ENCODE results near the gene KCTD17.

DNA sequence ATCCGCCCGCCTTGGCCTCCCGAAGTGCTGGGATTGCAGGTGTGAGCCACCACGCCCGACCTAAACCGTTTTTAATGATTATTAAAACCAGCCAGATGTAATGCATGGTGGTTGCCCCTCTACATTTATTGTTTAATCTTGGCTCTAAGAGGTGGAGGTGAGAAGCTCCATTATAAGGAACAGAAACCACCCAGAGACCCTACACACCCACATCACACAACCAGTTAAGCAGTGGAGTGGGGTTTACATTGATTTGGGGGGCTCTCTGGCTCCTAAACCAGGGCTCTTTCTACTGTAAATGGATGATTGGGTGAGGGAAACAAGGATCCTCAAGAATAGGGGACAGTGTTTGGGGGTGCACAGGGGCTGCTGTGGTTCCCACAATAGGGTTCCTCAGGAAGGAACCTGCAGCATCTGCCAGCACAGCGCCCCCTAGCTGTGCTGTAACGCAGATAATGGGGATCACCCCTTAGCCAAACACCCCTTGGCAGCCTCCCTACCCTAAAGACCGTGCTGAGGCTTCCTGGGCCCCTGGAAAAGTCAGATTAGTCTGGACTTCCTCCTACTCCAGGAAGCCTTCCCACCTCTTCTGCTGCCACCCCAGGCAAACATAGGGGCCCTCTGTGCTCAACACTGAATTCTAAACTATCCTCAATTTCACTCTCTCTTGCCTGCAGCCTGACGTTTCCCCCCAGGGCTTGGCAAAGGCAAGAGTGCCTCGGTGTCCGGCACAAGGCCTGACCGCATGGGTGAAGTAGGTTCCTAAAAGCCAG lies 29.6 kb upstream of the KCTD17 start:
- TF ChIP-seq ZNF384 (IDR thresholded peaks at IDR 0.05) = no peak
- no peak for TF ChIP-seq SP1 (IDR thresholded peaks at IDR 0.05)
- TF ChIP-seq NFRKB (IDR thresholded peaks at IDR 0.05) = no peak
- no peak for TF ChIP-seq LEF1 (IDR thresholded peaks at IDR 0.05; ENCODE audit: borderline replicate concordance)
- TF ChIP-seq ELF4 (IDR thresholded peaks at IDR 0.05) = no peak
- TF ChIP-seq FOXM1 (IDR thresholded peaks at IDR 0.05; ENCODE audit: borderline replicate concordance) = no peak
- no peak for TF ChIP-seq HDGF (IDR thresholded peaks at IDR 0.05; ENCODE audit: borderline replicate concordance)
- TF ChIP-seq BHLHE40 (IDR thresholded peaks at IDR 0.05; ENCODE audit: borderline replicate concordance) = no peak
- TF ChIP-seq L3MBTL2 (conservative IDR thresholded peaks at IDR 0.05) = no peak
- TF ChIP-seq FOXA1 (IDR thresholded peaks at IDR 0.05) = no peak
- no peak for TF ChIP-seq TARDBP (IDR thresholded peaks at IDR 0.05)
- no peak for TF ChIP-seq CTBP1 (IDR thresholded peaks at IDR 0.05; ENCODE audit: borderline replicate concordance)
- TF ChIP-seq FOXK2 (IDR thresholded peaks at IDR 0.05) = no peak

Measured in HEK293T (cell line).